AG09319 (cell line): ENCODE measurements around the gene SYCP2L.
"Not testable (repeated sequence)": the region's sequence is repeated elsewhere in the genome, so short reads cannot be mapped to it uniquely, and the experiment has no call there.

ENCODE experiments used
- DNase-seq: peaks from one replicate; pipeline ENCODE4 v3.0.0-alpha.2; 2010; ENCODE audit warnings: low read depth; ENCODE audit errors: extremely low read depth
- CTCF ChIP-seq: IDR thresholded peaks from 2 replicates; pipeline ENCODE4 v1.5.1; 2011; ENCODE audit warnings: low read depth, mild to moderate bottlenecking, inconsistent platforms, low read length, moderate library complexity

SYCP2L gene

GRCh38 chr6:10995114-10995707, 108.4 kb downstream of the SYCP2L start:
- TF ChIP-seq CTCF: no peak
- DNase-seq: no peak

- DNase-seq: peak; percentile 7
- TF ChIP-seq CTCF: no peak
These were observed 113.1 kb downstream of the SYCP2L start for GRCh38 chr6:10999994-11000393.

GRCh38 chr6:11002176-11002575, 115.3 kb downstream of the SYCP2L start:
- no peak for DNase-seq
- TF ChIP-seq CTCF: no peak

- DNase-seq: not testable (repeated sequence)
These were observed 116.4 kb downstream of the SYCP2L start for GRCh38 chr6:11003297-11003696.

- peak; percentile 16 for DNase-seq
- TF ChIP-seq CTCF: no peak
These were observed 119.2 kb downstream of the SYCP2L start for GRCh38 chr6:11006061-11006460.

GRCh38 chr6:11007715-11008608, 121.1 kb downstream of the SYCP2L start:
- no peak for DNase-seq
- no peak for TF ChIP-seq CTCF

GRCh38 chr6:11008821-11009220, 122.0 kb downstream of the SYCP2L start:
- no peak for DNase-seq
- no peak for TF ChIP-seq CTCF
